Breast epithelium (tissue), 4 donors: Measurements from ENCODE around the gene RAD21L1. TPM values are rescaled to one million over a fixed set of nuclear protein-coding genes. Genes with fewer than 3 reads are reported as not detected.

ENCODE experiments used
- DNase-seq, 2 donors: peaks; one replicate each; pipeline ENCODE4 v3.0.0-alpha.2; 2019; ENCODE audit warnings: low spot score in 2 of 2
- H3K27ac ChIP-seq, 2 donors: fragments of 200-600 bp; sonication (generic) in 1 of 2; one replicate each; pipeline ENCODE4 v1.5.1; 2016 to 2019; ENCODE audit warnings: mild to moderate bottlenecking in 1 of 2
- H3K27me3 ChIP-seq, 2 donors: fragments of 200-600 bp; sonication (generic) in 1 of 2; one replicate each; pipeline versions ENCODE4 v1.5.1 to v1.6.0; 2017 to 2019; ENCODE audit warnings: control low read depth in 1 of 2, mild to moderate bottlenecking in 1 of 2
- H3K36me3 ChIP-seq: fragments of 200-600 bp; one replicate; pipeline ENCODE4 v1.5.1; 2019
- H3K4me1 ChIP-seq, 2 donors: fragments of 200-600 bp; sonication (generic); one replicate each; pipeline ENCODE4 v1.5.1; 2016 to 2019; ENCODE audit warnings: control low read depth in 1 of 2
- H3K4me3 ChIP-seq, 3 donors: fragments of 200-600 bp; sonication (generic); 1 replicate in 2 of 3; 2 replicates in 1 of 3; pipeline ENCODE4 v1.5.1; 2016 to 2019; ENCODE audit warnings: mild to moderate bottlenecking in 3 of 3, moderate library complexity in 2 of 3
- H3K9me3 ChIP-seq, 2 donors: fragments of 200-600 bp; sonication (generic) in 1 of 2; one replicate each; pipeline ENCODE4 v1.5.1; 2016 to 2019; ENCODE audit warnings: control low read depth in 1 of 2
- CTCF ChIP-seq, 3 donors: fragments of 450-650 bp; IDR thresholded peaks; one replicate each; pipeline ENCODE4 v1.5.1; 2016 to 2017; ENCODE audit warnings: antibody characterized with exemption in 3 of 3, mild to moderate bottlenecking in 3 of 3, moderate library complexity in 3 of 3
- POLR2A ChIP-seq: fragments of 450-650 bp; IDR thresholded peaks from one replicate; pipeline ENCODE4 v1.6.1; 2016; ENCODE audit warnings: antibody characterized with exemption, mild to moderate bottlenecking, moderate library complexity
- POLR2AphosphoS5 ChIP-seq, 3 donors: sonication (generic); formaldehyde crosslinking; IDR thresholded peaks; one replicate each; pipeline ENCODE4 v1.6.1; 2017; ENCODE audit warnings: antibody characterized with exemption in 3 of 3
- intact Hi-C: fragments of 100-400 bp; cut with DNase I; formaldehyde crosslinking; loops from one replicate; pipeline ENCODE4 v1.15.1; 2023; ENCODE audit warnings: low total_unique reads
- total RNA-seq, 3 donors: library from RNA; depleted of rRNA; stranded (reverse); fragments of >200 nt; gene quantifications; one replicate each; pipeline ENCODE4 v1.1.0, GENCODE V29; 2016

Gene RAD21L1
- total RNA-seq, 3 donors from 2014 or later: not detected

DNA sequence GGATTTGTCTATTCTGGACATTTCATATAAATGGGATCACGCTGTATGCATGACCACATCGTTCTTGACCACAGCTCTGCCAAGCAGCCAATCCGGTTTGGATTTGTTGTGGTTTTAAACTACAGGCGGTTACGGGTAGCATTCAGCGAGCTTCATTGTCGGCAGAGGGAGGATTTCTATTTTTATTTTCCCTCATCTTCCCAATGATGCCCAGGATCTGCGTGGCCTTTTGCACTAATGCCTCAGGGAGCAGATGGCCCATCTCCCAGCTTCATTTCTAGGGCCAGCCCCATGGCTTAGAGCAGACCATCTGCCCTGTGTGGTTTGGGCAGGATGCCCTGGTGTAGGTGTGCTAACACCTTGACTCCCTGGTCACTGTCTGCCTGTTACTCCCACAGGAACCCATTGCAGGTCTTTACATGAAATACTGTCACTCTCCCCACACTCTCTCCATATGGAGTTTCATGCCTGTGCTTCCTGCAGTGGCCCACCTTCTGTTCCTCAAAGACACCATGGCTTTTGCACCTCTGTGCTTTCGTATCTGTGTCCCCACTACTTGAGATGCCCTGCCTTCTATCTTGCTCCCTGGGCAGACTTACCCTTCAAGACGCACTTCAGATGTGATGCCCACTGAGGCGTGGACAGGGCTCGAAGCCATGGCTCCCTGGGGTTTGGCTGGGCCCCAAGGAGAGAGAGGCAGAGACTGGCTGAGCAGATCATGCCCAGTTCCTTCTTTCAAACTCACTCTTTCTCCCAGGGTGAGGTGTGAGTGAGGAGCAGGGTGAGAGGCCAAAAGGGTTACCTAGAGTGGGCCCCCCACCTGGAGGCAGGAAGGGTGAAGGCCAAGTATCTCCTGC lies 77.1 kb downstream of the RAD21L1 start:
- intact Hi-C loops: loop anchor here (10.0 kb wide), 1 partner anchor 142 kb away; no protein-coding TSS in a partner anchor
- TF ChIP-seq POLR2A: no peak
- no peak for TF ChIP-seq POLR2AphosphoS5 (IDR thresholded peaks at IDR 0.05)
- TF ChIP-seq CTCF (IDR thresholded peaks at IDR 0.05): no peak
- no peaks in the 10 kb centered on the region for H3K36me3 ChIP-seq
- no peaks in the 10 kb centered on the region for H3K4me1 ChIP-seq
- no peak overlapping the region for H3K4me3 ChIP-seq
- H3K9me3 ChIP-seq: no peaks in the 10 kb centered on the region
- DNase-seq: no peak
- no peaks in the 10 kb centered on the region for H3K27me3 ChIP-seq
- H3K27ac ChIP-seq: no peak overlapping the region

DNA sequence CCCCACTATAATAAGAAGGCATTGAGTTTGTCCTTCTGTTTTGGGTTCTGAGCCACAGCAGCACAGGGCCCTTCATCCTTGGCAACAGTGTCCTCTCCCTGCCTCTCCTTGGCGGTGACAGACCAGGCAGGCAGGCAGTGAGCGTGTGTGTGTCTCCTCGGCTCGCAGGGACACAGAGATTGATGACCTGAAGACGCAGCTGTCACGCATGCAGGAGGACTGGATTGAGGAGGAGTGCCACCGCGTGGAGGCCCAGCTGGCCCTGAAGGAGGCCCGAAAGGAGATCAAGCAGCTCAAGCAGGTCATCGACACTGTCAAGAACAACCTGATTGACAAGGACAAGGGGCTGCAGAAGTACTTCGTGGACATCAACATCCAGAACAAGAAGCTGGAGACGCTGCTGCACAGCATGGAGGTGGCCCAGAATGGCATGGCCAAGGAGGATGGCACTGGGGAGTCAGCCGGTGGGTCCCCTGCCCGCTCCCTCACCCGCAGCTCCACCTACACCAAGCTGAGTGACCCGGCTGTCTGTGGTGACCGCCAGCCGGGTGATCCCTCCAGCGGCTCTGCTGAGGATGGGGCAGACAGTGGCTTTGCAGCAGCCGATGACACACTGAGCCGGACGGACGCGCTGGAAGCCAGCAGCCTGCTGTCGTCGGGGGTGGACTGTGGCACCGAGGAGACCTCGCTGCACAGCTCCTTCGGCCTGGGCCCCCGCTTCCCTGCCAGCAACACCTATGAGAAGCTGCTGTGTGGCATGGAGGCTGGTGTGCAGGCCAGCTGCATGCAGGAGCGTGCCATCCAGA lies 79.1 kb downstream of the RAD21L1 start:
- H3K4me3 ChIP-seq: no peak overlapping the region
- DNase-seq: no peak
- H3K9me3 ChIP-seq: no peaks in the 10 kb centered on the region
- H3K36me3 ChIP-seq: no peaks in the 10 kb centered on the region
- intact Hi-C loops: loop anchor here (10.0 kb wide), 1 partner anchor 140 kb away; no protein-coding TSS in a partner anchor
- no peaks in the 10 kb centered on the region for H3K27me3 ChIP-seq
- TF ChIP-seq POLR2AphosphoS5 (IDR thresholded peaks at IDR 0.05) (no peak), CTCF (IDR thresholded peaks at IDR 0.05) (no peak), POLR2A (no peak)
- H3K4me1 ChIP-seq: no peaks in the 10 kb centered on the region
- no peak overlapping the region for H3K27ac ChIP-seq

Other genes with a start within 250 kb of the RAD21L1 start
- not detected for gene RSPO4, start 223.7 kb upstream of the RAD21L1 start, total RNA-seq
- gene PSMF1, start 107.4 kb upstream of the RAD21L1 start, total RNA-seq: 10 to 100 TPM; 71.7 to 98.4 (median 75.1) TPM
- 1 to 10 TPM in 2 of 3 donors, under 1 TPM in 1; 0.73 to 4.3 (median 1.1) TPM for gene TMEM74B, start 41.1 kb upstream of the RAD21L1 start, total RNA-seq
- gene C20orf202, start 22.6 kb upstream of the RAD21L1 start, total RNA-seq: under 1 TPM in 2 of 3 donors, not detected in 1; 0.33 to 0.48 TPM
- gene SNPH, start 40.2 kb downstream of the RAD21L1 start, total RNA-seq: 1 to 10 TPM; 2.3 to 4.0 (median 3.5) TPM
- 10 to 100 TPM in 1 of 3 donors, 1 to 10 TPM in 2; 5.0 to 10.8 (median 9.8) TPM for gene SDCBP2, start 103.1 kb downstream of the RAD21L1 start, total RNA-seq
- 100 to 1,000 TPM; 115 to 191 (median 128) TPM for gene FKBP1A, start 167.0 kb downstream of the RAD21L1 start, total RNA-seq
- 10 to 100 TPM; 36.7 to 67.5 (median 49.5) TPM for gene NSFL1C, start 240.8 kb downstream of the RAD21L1 start, total RNA-seq